Activated CD4-positive, alpha-beta memory T cell treated with anti-CD3 and anti-CD28 coated beads, Interleukin-2, amount 10 ng/mL, durations not matched to agents 7 days and 5 days (primary cell): Measurements from ENCODE around the gene SPOCK2. TPM values are rescaled to one million over a fixed set of nuclear protein-coding genes. Genes with fewer than 3 reads are reported as not detected.

Experiments
- CTCF ChIA-PET: fragments of 350-600 bp; sonication (Branson Sonifier 250); formaldehyde crosslinking; loops from one replicate; lab custom pipeline; 2021; ENCODE audit warnings: antibody characterized with exemption, inconsistent platforms; lab: Charles Lee
- POLR2A ChIA-PET: fragments of 350-600 bp; sonication (Branson Sonifier 250); formaldehyde crosslinking; loops from one replicate; lab custom pipeline; 2021; ENCODE audit warnings: antibody characterized with exemption; lab: Charles Lee
- DNase-seq: peaks from one replicate; pipeline ENCODE4 v3.0.0-alpha.2; 2020
- H3K27ac Mint-ChIP-seq: one replicate; pipeline ENCODE4 v1.8.0; 2021; ENCODE audit warnings: mild to moderate bottlenecking, mixed read lengths
- H3K27me3 Mint-ChIP-seq: one replicate; pipeline ENCODE4 v1.8.0; 2021; ENCODE audit warnings: mixed read lengths
- H3K36me3 Mint-ChIP-seq: one replicate; pipeline ENCODE4 v1.8.0; 2021; ENCODE audit warnings: low read depth, mixed read lengths
- H3K4me1 Mint-ChIP-seq: one replicate; pipeline ENCODE4 v1.8.0; 2021; ENCODE audit warnings: mixed read lengths
- H3K4me3 Mint-ChIP-seq: one replicate; pipeline ENCODE4 v1.8.0; 2021; ENCODE audit warnings: mild to moderate bottlenecking, mixed read lengths
- H3K9me3 Mint-ChIP-seq: one replicate; pipeline ENCODE4 v1.8.0; 2021; ENCODE audit warnings: mixed read lengths
- total RNA-seq, 2 experiments: library from RNA; stranded (reverse); gene quantifications; one replicate each; pipeline ENCODE4 v1.2.3, GENCODE V29; 2021

The SPOCK2 gene
- total RNA-seq, 2 experiments from 2014 or later = 418 to 420 TPM

- DNase-seq = no peak
- no peaks in the 10 kb centered on the region for H3K36me3 Mint-ChIP-seq
- H3K9me3 Mint-ChIP-seq = no peaks in the 10 kb centered on the region
- no peak overlapping the region for H3K27ac Mint-ChIP-seq
- CTCF ChIA-PET = no interaction called here
- H3K4me1 Mint-ChIP-seq = peaks cover 3% of the 10 kb centered on the region
- POLR2A ChIA-PET = interaction anchor here (1.1 kb wide), 1 partner anchor 16 kb away, joined by 3 read pairs; no protein-coding TSS in a partner anchor
- H3K27me3 Mint-ChIP-seq = peaks cover 1% of the 10 kb centered on the region
- H3K4me3 Mint-ChIP-seq = no peak overlapping the region
These were observed 34.7 kb downstream of the SPOCK2 start for GRCh38 chr10:72053690-72054089.

- H3K36me3 Mint-ChIP-seq = no peaks in the 10 kb centered on the region
- H3K4me3 Mint-ChIP-seq = no peak overlapping the region
- peaks cover 7% of the 10 kb centered on the region for H3K4me1 Mint-ChIP-seq
- no peaks in the 10 kb centered on the region for H3K9me3 Mint-ChIP-seq
- CTCF ChIA-PET = interaction anchor here (1.1 to 4.3 kb wide), 2 partner anchors 21 to 286 kb away, joined by 3 to 59 read pairs; no protein-coding TSS in a partner anchor
- H3K27me3 Mint-ChIP-seq = peaks cover 1% of the 10 kb centered on the region
- POLR2A ChIA-PET = interaction anchor here (1.5 kb wide), 1 partner anchor 28 kb away, joined by 5 read pairs; no protein-coding TSS in a partner anchor
- no peak overlapping the region for H3K27ac Mint-ChIP-seq
- no peak for DNase-seq
These were observed 37.5 kb downstream of the SPOCK2 start for GRCh38 chr10:72050873-72051272.

GRCh38 chr10:72049969-72050781 lies 38.2 kb downstream of the SPOCK2 start:
- POLR2A ChIA-PET = interaction anchor here (1.5 kb wide), 1 partner anchor 29 kb away, joined by 5 read pairs; no protein-coding TSS in a partner anchor

GRCh38 chr10:72049472-72049871 lies 38.9 kb downstream of the SPOCK2 start:
- H3K27ac Mint-ChIP-seq = no peak overlapping the region
- no peak for DNase-seq
- peaks cover 8% of the 10 kb centered on the region for H3K4me1 Mint-ChIP-seq
- H3K27me3 Mint-ChIP-seq = no peaks in the 10 kb centered on the region
- H3K4me3 Mint-ChIP-seq = no peak overlapping the region
- CTCF ChIA-PET = interaction anchor here (0.7 to 4.3 kb wide), 32 partner anchors 10 to 832 kb away, joined by 3 to 59 read pairs (median 6); no protein-coding TSS in a partner anchor
- H3K9me3 Mint-ChIP-seq = no peaks in the 10 kb centered on the region
- H3K36me3 Mint-ChIP-seq = no peaks in the 10 kb centered on the region
- POLR2A ChIA-PET = interaction anchor here (0.9 to 1.5 kb wide), 3 partner anchors 10 to 167 kb away, joined by 3 to 8 read pairs (median 5); partner anchors contain the start of gene ASCC1

More at GRCh38 chr10:72049969-72050781, 38.2 kb downstream of the SPOCK2 start:
- peaks cover 10% of the 10 kb centered on the region for H3K4me1 Mint-ChIP-seq
- no peaks in the 10 kb centered on the region for H3K36me3 Mint-ChIP-seq
- no peak overlapping the region for H3K27ac Mint-ChIP-seq
- no peak for DNase-seq
- H3K4me3 Mint-ChIP-seq = no peak overlapping the region
- H3K9me3 Mint-ChIP-seq = no peaks in the 10 kb centered on the region
- CTCF ChIA-PET = interaction anchor here (0.7 to 4.3 kb wide), 9 partner anchors 9 to 286 kb away, joined by 3 to 59 read pairs (median 4); no protein-coding TSS in a partner anchor
- H3K27me3 Mint-ChIP-seq = no peaks in the 10 kb centered on the region

- ChIA-PET CTCF (interaction anchor here (0.5 to 4.3 kb wide), 81 partner anchors 8 to 994 kb away, joined by 3 to 59 read pairs (median 5); partner anchors contain the start of genes ANAPC16, ASCC1, DDIT4 and SPOCK2), POLR2A (interaction anchor here (0.9 to 1.8 kb wide), 8 partner anchors 9 to 287 kb away, joined by 3 to 8 read pairs (median 4); partner anchors contain the start of genes ASCC1 and SPOCK2)
- no peaks in the 10 kb centered on the region for H3K36me3 Mint-ChIP-seq
- peaks cover 8% of the 10 kb centered on the region for H3K4me1 Mint-ChIP-seq
- H3K27me3 Mint-ChIP-seq = no peaks in the 10 kb centered on the region
- peak overlapping the region; percentile 8 for H3K27ac Mint-ChIP-seq
- no peaks in the 10 kb centered on the region for H3K9me3 Mint-ChIP-seq
- DNase-seq = peak; percentile 93
- H3K4me3 Mint-ChIP-seq = no peak overlapping the region
These were observed 39.8 kb downstream of the SPOCK2 start for GRCh38 chr10:72048450-72049124.

- no peaks in the 10 kb centered on the region for H3K9me3 Mint-ChIP-seq
- DNase-seq = no peak
- H3K4me1 Mint-ChIP-seq = peaks cover 8% of the 10 kb centered on the region
- ChIA-PET POLR2A (interaction anchor here (0.6 to 1.3 kb wide), 2 partner anchors 21 to 70 kb away, joined by 3 read pairs; no protein-coding TSS in a partner anchor), CTCF (no interaction called here)
- H3K27me3 Mint-ChIP-seq = no peaks in the 10 kb centered on the region
- no peak overlapping the region for H3K4me3 Mint-ChIP-seq
- H3K36me3 Mint-ChIP-seq = no peaks in the 10 kb centered on the region
- H3K27ac Mint-ChIP-seq = no peak overlapping the region
These were observed 42.8 kb downstream of the SPOCK2 start for GRCh38 chr10:72045586-72045985.

- Mint-ChIP-seq H3K27me3 (no peaks in the 10 kb centered on the region), H3K9me3 (no peaks in the 10 kb centered on the region), H3K27ac (no peak overlapping the region), H3K4me3 (no peak overlapping the region), H3K4me1 (peaks cover 8% of the 10 kb centered on the region), H3K36me3 (no peaks in the 10 kb centered on the region)
- no peak for DNase-seq
- ChIA-PET POLR2A (interaction anchor here (1.3 kb wide), 1 partner anchor 22 kb away, joined by 3 read pairs; no protein-coding TSS in a partner anchor), CTCF (no interaction called here)
These were observed 43.8 kb downstream of the SPOCK2 start for GRCh38 chr10:72044417-72045041.

- Mint-ChIP-seq H3K27me3 (no peaks in the 10 kb centered on the region), H3K36me3 (no peaks in the 10 kb centered on the region), H3K4me3 (no peak overlapping the region), H3K27ac (no peak overlapping the region), H3K9me3 (no peaks in the 10 kb centered on the region), H3K4me1 (peaks cover 3% of the 10 kb centered on the region)
- no peak for DNase-seq
- ChIA-PET POLR2A (no interaction called here), CTCF (interaction anchor here (0.5 to 1.0 kb wide), 5 partner anchors 29 to 881 kb away, joined by 3 read pairs; no protein-coding TSS in a partner anchor)
These were observed 45.1 kb downstream of the SPOCK2 start for GRCh38 chr10:72043016-72043834.

- ChIA-PET POLR2A (no interaction called here), CTCF (interaction anchor here (0.6 kb wide), 1 partner anchor 62 kb away, joined by 3 read pairs; no protein-coding TSS in a partner anchor)
- H3K4me3 Mint-ChIP-seq = no peak overlapping the region
- DNase-seq = no peak
- H3K9me3 Mint-ChIP-seq = no peaks in the 10 kb centered on the region
- H3K27me3 Mint-ChIP-seq = no peaks in the 10 kb centered on the region
- no peak overlapping the region for H3K27ac Mint-ChIP-seq
- no peaks in the 10 kb centered on the region for H3K36me3 Mint-ChIP-seq
- peaks cover 3% of the 10 kb centered on the region for H3K4me1 Mint-ChIP-seq
These were observed 46.9 kb downstream of the SPOCK2 start for GRCh38 chr10:72041491-72041890.

GRCh38 chr10:72039377-72039776 lies 49.0 kb downstream of the SPOCK2 start:
- ChIA-PET POLR2A (no interaction called here), CTCF (interaction anchor here (1.2 to 3.8 kb wide), 2 partner anchors 8 to 299 kb away, joined by 4 to 25 read pairs; no protein-coding TSS in a partner anchor)
- no peaks in the 10 kb centered on the region for H3K27me3 Mint-ChIP-seq
- H3K27ac Mint-ChIP-seq = no peak overlapping the region
- H3K36me3 Mint-ChIP-seq = no peaks in the 10 kb centered on the region
- H3K4me3 Mint-ChIP-seq = no peak overlapping the region
- H3K9me3 Mint-ChIP-seq = no peaks in the 10 kb centered on the region
- DNase-seq = no peak
- no peaks in the 10 kb centered on the region for H3K4me1 Mint-ChIP-seq

GRCh38 chr10:72038458-72039001 lies 49.8 kb downstream of the SPOCK2 start:
- DNase-seq = no peak
- POLR2A ChIA-PET = no interaction called here
- peaks cover 1% of the 10 kb centered on the region for H3K27me3 Mint-ChIP-seq
- no peaks in the 10 kb centered on the region for H3K9me3 Mint-ChIP-seq
- CTCF ChIA-PET = interaction anchor here (1.2 to 3.8 kb wide), 2 partner anchors 9 to 300 kb away, joined by 4 to 25 read pairs; no protein-coding TSS in a partner anchor
- H3K4me3 Mint-ChIP-seq = no peak overlapping the region
- H3K36me3 Mint-ChIP-seq = no peaks in the 10 kb centered on the region
- H3K27ac Mint-ChIP-seq = no peak overlapping the region
- no peaks in the 10 kb centered on the region for H3K4me1 Mint-ChIP-seq
